RWPE1 (cell line): ENCODE measurements around the gene SLIT3.

ENCODE experiments used
- CTCF ChIA-PET: fragments of 350-600 bp; sonication (Branson Sonifier 250); formaldehyde crosslinking; extraction: SDS; loops from one replicate; lab custom pipeline; 2021; lab: Yijun Ruan, JAX
- POLR2A ChIA-PET: fragments of 400-600 bp; formaldehyde crosslinking; extraction: SDS; loops from one replicate; lab custom pipeline; 2020; ENCODE audit warnings: antibody characterized with exemption; ENCODE audit not compliant: low non-redundant PET; lab: Yijun Ruan, JAX
- DNase-seq: peaks from one replicate; pipeline ENCODE4 v3.0.0; 2012; ENCODE audit warnings: low spot score
- H3K27ac ChIP-seq: fragments of 450-650 bp; 2 replicates; pipeline ENCODE4 v1.5.1; 2017
- CTCF ChIP-seq: fragments of 450-650 bp; conservative IDR thresholded peaks from 2 replicates; pipeline ENCODE4 v1.5.1; 2017; ENCODE audit warnings: low read depth, mild to moderate bottlenecking

SLIT3 gene

GRCh38 chr5:169100735-169101075 is 200.2 kb downstream of the SLIT3 start:
- no peak for TF ChIP-seq CTCF
- ChIA-PET POLR2A (no interaction called here), CTCF (interaction anchor here (0.6 kb wide), 1 partner anchor 40 kb away, joined by 3 read pairs; no protein-coding TSS in a partner anchor)
- peak; percentile 78 for DNase-seq
- no peak overlapping the region for H3K27ac ChIP-seq

GRCh38 chr5:169099801-169100734 is 200.9 kb downstream of the SLIT3 start:
- ChIA-PET CTCF (interaction anchor here (0.6 kb wide), 1 partner anchor 41 kb away, joined by 3 read pairs; no protein-coding TSS in a partner anchor), POLR2A (no interaction called here)
- no peak for TF ChIP-seq CTCF
- H3K27ac ChIP-seq: no peak overlapping the region
- DNase-seq: no peak

DNA sequence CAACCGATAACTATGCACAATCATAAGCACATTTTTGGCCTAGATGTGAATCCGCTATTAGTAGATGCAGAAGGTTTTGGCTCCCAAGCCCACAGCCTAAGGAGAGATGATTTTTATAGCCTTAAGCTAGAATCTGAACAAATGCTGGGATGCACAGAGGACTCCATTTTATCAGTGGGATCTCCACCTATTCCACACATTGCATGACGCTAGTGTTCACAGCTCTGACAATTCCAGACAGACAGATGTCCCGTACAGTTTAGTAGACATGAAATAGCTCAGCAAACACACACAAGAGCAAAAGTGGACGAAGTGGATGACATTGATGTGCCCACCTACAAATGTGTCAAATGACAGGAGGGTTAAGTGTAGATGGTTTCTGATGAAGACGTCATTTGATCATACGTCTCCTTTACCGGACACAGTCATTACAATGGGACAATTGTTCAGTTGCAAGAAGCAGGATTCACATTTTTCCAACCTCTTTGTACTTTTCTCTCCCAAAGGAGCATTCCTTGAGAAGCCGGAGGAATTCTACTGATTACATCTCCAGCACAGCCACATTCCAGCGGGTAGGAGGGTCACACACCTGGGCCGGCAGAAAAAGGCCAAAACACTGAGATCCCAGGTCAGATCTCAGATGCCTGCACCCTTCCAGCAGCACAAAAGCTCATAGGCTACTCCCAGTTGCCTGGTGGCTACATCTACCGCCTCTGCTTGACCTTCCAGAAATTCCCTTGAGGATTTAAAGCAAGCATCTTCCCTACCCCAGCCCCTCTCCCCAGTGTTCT is 202.4 kb downstream of the SLIT3 start:
- no peak overlapping the region for H3K27ac ChIP-seq
- ChIA-PET CTCF (no interaction called here), POLR2A (no interaction called here)
- no peak for TF ChIP-seq CTCF
- no peak for DNase-seq

DNA sequence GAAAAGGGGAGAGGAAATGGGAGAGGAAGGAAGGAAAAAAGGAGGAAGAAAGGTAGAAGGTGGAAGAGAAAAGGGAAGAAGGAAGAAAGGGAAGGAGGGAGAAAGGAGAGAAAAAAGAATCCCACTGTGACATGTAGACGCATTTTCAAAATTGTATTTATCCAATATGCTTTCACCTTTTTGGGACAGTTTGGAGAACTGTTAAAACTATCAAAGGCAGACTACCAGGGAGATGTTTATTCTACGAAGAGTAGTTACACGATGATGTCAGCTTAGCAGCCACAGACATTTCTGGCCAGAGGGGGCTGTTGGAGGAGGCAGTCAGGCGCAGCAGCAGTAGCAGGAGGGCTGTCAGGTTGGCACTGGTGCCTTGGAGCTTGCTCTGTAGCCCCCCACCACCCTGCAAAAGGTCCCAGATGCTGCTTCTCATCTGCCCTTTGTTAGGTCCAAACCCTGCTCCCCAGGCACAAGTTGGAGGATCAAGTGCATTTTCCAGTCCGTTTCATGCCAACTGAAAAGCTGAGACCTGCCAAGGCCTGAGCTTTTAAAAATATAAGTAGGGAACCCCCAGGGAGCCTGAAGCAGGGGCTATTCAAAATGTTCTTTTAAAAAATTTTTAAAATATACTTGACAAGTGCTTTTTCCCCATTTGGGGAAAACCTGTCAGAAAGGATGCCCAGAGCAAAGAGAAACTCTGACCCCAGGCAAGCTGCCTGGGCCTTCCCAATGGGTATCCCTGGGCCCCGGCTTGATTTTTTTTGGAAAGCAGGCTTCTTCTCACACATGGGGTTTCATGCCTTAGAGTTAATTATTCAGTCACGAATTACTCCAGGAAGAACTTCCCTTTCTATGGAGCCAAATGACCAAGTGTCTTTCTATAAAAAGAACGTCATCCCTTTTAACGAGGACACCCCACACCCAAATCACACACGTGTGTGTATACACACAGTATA is 203.3 kb downstream of the SLIT3 start:
- no peak for TF ChIP-seq CTCF
- H3K27ac ChIP-seq: no peak overlapping the region
- POLR2A ChIA-PET: no interaction called here
- no peak for DNase-seq
- CTCF ChIA-PET: interaction anchor here (0.6 kb wide), 2 partner anchors 89 to 432 kb away, joined by 3 to 5 read pairs; no protein-coding TSS in a partner anchor

- POLR2A ChIA-PET: no interaction called here
- no peak for DNase-seq
- CTCF ChIA-PET: no interaction called here
- H3K27ac ChIP-seq: no peak overlapping the region
- TF ChIP-seq CTCF: no peak
These were observed 205.0 kb downstream of the SLIT3 start for GRCh38 chr5:169095976-169096375.
